NCI-H1694 treated with DMSO at 0.1 percent for 48 hours (cell line): ENCODE results near the gene MCUB.
"Not testable (repeated sequence)": the region's sequence is repeated elsewhere in the genome, so short reads cannot be mapped to it uniquely, and the experiment has no call there.

ENCODE experiments used
- DNase-seq: peaks from one replicate; lab custom pipeline; 2025; lab: John Stamatoyannopoulos, UW

The MCUB gene

DNA sequence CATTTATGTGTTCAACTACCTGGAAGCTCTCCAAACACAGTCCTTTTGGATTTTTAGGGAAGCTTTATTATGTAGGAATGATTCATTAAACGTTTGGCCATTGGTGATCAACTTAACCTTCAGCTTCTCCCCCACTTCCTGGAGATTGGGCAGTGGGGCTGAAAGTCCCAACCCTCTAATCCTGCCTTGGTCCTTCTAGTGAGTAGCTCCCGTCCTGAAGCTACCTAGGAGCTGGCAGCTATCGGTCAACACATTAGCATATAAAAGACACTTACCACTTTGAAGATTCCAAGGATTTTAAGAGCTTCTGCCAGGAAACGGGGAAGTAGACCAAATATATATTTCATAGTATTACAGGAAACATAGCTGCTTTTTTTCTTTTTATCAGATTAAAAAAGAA lies 69.7 kb downstream of the MCUB start:
- no peak for DNase-seq

GRCh38 chr4:109631532-109632108 lies 71.6 kb downstream of the MCUB start:
- no peak for DNase-seq

DNA sequence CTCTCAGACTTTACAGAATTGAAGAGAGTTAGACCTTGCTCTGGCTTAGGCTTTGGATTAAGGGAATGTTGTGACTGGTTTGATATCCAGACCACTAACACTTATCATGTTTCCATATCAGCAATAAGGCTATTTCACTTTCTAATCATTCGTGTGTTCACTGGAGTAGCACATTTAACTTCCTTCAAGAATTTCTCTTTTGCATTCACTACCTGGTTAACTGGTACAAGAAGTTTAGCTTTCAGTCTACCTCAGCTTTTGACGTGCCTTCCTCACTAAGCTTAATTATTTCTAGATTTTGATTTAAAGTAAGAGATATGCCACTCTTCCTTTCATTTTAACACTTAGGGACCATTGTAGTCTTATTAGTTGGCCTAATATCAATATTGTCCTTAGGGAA lies 80.6 kb downstream of the MCUB start:
- DNase-seq = no peak

DNA sequence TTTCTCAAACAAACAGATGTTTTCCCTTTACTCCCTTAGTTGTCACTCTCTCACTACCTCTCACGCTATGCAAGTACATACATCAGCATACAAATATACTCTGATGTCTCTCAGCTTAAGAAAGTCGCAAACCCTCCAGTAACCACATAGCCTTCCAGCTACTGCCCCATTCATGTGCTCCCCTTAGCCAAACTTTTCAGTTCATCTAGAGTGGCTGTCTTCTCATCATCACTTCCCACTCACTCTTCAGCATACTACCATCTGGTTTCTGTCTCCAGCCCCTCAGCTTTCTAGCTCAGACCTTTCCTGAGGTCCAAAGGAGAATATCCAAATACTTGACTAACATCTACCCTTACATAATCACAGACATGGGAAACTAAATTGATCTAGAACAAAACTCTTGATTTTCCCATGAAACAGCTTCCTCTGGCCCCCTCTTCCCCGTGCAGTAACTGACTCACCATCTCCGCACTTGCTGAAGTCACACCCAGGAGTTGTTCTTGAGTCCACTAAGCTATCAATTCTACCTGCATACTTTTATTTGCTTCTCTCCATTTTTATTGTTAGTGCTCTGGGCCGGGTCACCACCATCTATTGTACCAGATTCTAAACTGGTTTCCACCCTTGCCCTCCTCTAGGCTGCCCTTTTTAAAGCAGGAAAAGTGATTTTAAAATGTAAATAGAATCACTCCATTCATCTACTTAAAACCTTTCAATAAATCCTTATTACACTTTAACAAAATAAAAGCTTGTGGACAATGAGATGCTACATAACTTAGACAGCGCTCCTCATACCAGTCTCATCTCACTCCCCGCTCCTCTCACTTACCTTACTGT lies 86.0 kb downstream of the MCUB start:
- DNase-seq = no peak

DNA sequence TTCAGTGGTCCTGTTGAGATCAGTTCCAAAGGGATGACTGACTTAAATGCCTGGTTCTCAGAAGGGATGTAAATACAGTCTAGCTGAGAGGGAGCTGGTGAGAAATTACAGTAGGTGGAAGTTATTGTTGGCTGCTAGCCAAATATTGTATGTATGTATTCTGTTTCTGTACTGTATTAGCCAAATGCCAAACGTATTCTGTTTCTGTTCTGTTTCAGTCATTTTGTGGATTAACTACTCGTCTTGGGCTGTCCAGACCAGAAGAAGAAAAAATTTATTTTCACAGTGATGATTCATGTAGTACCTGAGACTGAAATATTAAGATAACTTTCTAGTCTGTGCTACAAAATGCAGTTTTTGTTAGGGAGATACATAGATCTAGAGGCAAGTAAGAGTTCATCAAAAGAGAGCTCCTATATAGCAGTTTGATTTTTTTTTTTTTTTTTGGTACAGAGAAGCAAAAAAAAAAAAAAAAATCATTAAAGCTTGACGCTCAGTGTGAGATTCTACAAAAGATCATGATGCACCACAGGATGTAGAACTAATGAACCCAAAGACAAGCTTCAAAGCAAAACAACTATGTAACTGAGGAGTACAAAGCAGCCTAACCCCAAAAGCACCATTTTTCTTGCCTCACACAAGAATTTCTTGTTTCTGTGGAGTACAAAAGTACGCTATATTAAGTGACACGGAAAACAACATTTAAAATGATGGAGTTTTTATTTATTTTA lies 88.4 kb downstream of the MCUB start:
- DNase-seq = no peak

- DNase-seq = no peak
Measured at GRCh38 chr4:109648997-109649575, 89.0 kb downstream of the MCUB start.

GRCh38 chr4:109649872-109650271 lies 89.8 kb downstream of the MCUB start:
- DNase-seq = no peak

GRCh38 chr4:109655396-109655795 lies 95.3 kb downstream of the MCUB start:
- DNase-seq = no peak

DNA sequence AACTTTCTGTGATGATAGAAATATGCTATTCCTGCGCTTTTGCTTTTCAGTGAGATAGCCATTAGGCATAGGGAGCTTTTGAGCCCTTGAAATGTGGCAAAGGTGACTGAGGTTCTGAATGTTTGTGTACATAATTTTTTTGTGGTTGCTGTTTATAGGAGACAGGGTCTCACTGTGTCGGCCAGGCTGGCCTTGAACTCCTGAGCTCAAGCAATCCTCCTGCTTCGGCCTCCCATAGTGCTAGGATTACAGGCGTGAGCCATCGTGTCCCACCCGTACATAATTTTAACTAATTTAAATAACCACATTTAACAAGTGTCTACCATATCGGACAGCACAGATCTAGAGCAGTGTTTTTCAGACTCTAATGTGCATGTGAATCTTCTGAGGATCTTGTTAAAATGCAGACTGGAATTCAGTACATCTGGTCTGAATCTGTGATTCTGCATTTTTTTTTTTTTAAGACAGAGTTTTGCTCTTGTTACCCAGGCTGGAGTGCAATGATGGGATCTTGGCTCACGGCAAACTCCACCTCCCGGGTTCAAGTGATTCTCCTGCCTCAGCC lies 97.9 kb downstream of the MCUB start:
- DNase-seq = no peak

- DNase-seq = no peak
Measured at GRCh38 chr4:109658871-109659410, 98.9 kb downstream of the MCUB start.

DNA sequence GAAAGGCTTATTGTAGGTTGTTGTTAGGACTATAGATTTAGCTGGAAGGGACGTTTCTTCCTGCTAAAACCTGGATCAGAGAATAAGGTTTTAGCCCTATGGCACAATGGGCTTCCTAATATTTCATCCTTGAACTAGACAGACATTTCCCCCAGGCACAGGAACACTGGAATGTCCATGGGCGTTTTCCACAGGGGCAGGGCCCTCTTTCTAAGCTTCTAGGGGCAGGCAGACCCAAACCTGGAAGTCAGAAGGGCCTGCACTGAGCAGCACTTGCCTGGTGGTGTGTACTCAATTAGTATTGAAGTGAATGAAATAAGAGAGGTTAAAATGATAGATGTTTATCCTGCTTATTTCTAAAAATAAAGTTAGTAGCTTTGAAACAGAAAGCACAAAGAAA lies 102.1 kb downstream of the MCUB start:
- no peak for DNase-seq

DNA sequence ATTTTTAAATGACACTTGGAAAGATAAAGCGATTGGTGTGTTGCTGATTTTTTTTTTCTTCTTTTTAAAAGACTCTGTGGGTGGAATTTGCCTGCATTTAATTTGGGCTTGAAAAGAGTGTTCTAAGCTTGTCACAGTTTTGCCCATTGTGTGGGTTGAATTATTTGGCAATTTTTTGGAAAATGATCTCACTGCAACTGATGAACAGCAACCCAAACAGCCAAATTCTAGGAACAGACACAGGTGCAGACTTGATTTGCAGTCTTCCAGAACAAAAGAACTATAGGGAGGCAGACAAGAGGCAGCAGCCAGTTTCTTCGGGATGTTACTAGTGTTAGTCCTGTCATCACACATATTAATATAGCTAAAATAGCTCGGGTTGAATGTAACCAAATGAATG lies 102.7 kb downstream of the MCUB start:
- DNase-seq = no peak

GRCh38 chr4:109665783-109666485 lies 105.9 kb downstream of the MCUB start:
- peak; percentile 15 for DNase-seq

DNA sequence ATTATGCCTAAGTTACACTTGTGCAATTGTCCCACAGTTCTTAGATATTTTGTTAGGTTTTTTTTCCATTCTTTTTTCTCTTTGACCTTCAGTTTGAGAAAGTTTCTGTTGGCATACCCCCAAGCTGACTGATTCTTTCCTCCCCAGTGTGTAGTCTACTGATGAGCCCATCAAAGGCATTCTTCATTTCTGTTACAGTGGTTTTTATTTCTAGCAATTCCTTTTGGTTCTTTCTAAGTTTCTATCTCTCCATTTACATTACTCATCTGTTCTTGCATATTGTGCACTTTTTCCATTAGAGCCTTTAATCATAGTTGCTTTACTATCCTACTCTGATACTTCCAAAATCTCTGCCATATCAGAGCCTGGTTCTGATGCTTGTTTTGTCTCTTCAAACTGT lies 111.3 kb downstream of the MCUB start:
- no peak for DNase-seq

DNA sequence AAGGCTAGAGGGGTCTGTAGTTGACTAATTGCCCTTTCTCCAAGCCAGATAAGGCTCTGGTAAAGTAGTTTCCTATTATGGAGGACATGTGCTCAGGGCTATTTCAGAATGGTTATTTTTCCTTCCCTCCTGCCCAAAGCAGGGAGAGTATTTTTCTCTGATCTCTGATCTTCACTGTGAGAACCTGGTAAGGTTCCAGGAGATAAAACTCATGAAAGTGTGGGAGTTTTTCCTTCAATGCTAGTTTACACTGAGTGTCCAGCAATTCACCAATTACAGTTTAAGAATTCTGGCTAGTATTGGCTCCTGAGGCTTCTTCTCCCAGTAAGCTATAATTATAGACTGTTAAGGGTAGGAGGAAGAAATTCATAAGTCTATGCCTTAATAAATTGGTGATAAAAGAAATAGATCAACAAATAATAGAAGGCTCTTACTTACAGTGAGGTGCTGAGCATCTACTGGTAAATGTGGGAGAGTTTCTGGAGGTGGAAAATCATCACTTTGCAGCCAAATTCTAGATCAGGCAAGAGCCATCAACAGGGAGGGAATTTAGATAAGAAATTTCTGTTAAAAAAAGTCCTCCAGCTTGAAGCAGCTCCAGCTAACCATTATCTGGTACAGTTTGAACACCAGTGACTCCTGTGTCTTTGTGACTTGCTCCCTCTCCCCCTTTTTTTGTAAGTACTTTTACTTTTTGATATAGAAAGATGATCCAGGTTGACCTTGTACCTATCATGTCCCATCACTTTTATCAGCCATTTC lies 112.3 kb downstream of the MCUB start:
- no peak for DNase-seq

- no peak for DNase-seq
Measured at GRCh38 chr4:109673303-109673702, 113.3 kb downstream of the MCUB start.

- DNase-seq = no peak
Measured at GRCh38 chr4:109675181-109675580, 115.1 kb downstream of the MCUB start.

GRCh38 chr4:109675843-109676242 lies 115.8 kb downstream of the MCUB start:
- DNase-seq = no peak

DNA sequence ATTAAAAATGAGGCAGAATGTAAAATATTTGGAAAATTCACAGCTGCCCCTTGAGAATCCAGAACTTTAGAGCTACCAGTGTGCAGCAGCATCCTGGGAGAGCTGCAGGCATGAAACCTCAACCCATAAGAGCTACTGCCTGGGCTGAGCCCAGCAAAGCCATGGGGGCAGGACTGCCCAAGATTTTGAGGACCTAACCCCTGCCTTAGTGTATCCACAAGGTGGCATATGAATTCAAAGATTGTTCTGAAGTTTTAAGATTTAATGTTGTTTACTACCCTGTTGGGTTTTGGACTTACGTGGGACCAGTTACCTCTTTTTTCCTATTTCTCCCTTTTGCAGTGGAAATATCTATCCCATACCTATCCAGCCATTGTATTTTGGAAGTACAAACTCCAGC lies 116.8 kb downstream of the MCUB start:
- DNase-seq = no peak

GRCh38 chr4:109678472-109678871 lies 118.4 kb downstream of the MCUB start:
- DNase-seq = not testable (repeated sequence)

GRCh38 chr4:109678925-109679324 lies 118.9 kb downstream of the MCUB start:
- DNase-seq = not testable (repeated sequence)
